NCI-H1930 (cell line): ENCODE measurements around the gene FMOD.
A peak's percentile ranks its signal among the peaks of the same experiment; 100 is the strongest.

Source experiments
- DNase-seq, 2 experiments: peaks; one replicate each; lab custom pipeline; 2025; lab: John Stamatoyannopoulos, UW

FMOD gene

GRCh38 chr1:203361945-203362719 lies 11.2 kb upstream of the FMOD start:
- no peak for DNase-seq

- no peak for DNase-seq
Observed at GRCh38 chr1:203360547-203361185, 9.7 kb upstream of the FMOD start.

GRCh38 chr1:203359010-203359571 lies 8.2 kb upstream of the FMOD start:
- DNase-seq: no peak

GRCh38 chr1:203354246-203354645 lies 3.3 kb upstream of the FMOD start:
- no peak for DNase-seq

- no peak for DNase-seq
Observed at GRCh38 chr1:203353486-203353885, 2.6 kb upstream of the FMOD start.

- DNase-seq: no peak
Observed at GRCh38 chr1:203349773-203350524, 973 bp downstream of the FMOD start.

GRCh38 chr1:203349166-203349565 lies 1.8 kb downstream of the FMOD start:
- DNase-seq: no peak

- DNase-seq: no peak
Observed at GRCh38 chr1:203346769-203347102, 4.2 kb downstream of the FMOD start.

- DNase-seq: no peak
Observed at GRCh38 chr1:203346060-203346768, 4.7 kb downstream of the FMOD start.

- DNase-seq: no peak
Observed at GRCh38 chr1:203343956-203344754, 6.8 kb downstream of the FMOD start.

GRCh38 chr1:203342192-203342940 lies 8.6 kb downstream of the FMOD start:
- peak in 1 of 2 experiments; percentile 20 for DNase-seq

GRCh38 chr1:203340112-203340790 lies 10.7 kb downstream of the FMOD start:
- DNase-seq: peak; percentile 62 to 76

- DNase-seq: peak; percentile 23 to 25
Observed at GRCh38 chr1:203338335-203339036, 12.4 kb downstream of the FMOD start.

- no peak for DNase-seq
Observed at GRCh38 chr1:203336097-203336496, 14.8 kb downstream of the FMOD start.

GRCh38 chr1:203335503-203335902 lies 15.4 kb downstream of the FMOD start:
- DNase-seq: no peak

- DNase-seq: no peak
Observed at GRCh38 chr1:203331224-203331623, 19.7 kb downstream of the FMOD start.

- DNase-seq: peak; percentile 52 to 55
Observed at GRCh38 chr1:203328714-203329122, 22.2 kb downstream of the FMOD start.

- DNase-seq: peak; percentile 69 to 74
Observed at GRCh38 chr1:203327684-203328457, 23.1 kb downstream of the FMOD start.
